DLD1 (cell line): ENCODE data around the gene SFT2D2.

Experiments used
- in situ Hi-C: cut with HindIII; loops from 2 replicates; pipeline ENCODE4 v1.10.0; 2017; ENCODE audit warnings: low sequenced_read_pairs

Gene SFT2D2

GRCh38 chr1:168263130-168263529 lies 37.3 kb downstream of the SFT2D2 start:
- in situ Hi-C loops: no loop called here

- in situ Hi-C loops: no loop called here
Measured at GRCh38 chr1:168264296-168264695, 38.5 kb downstream of the SFT2D2 start.

GRCh38 chr1:168265596-168265995 lies 39.8 kb downstream of the SFT2D2 start:
- in situ Hi-C loops: no loop called here

GRCh38 chr1:168266644-168267186 lies 40.9 kb downstream of the SFT2D2 start:
- in situ Hi-C loops: no loop called here

GRCh38 chr1:168271636-168272035 lies 45.8 kb downstream of the SFT2D2 start:
- in situ Hi-C loops: no loop called here

GRCh38 chr1:168273575-168273974 lies 47.8 kb downstream of the SFT2D2 start:
- in situ Hi-C loops: no loop called here

GRCh38 chr1:168279253-168279652 lies 53.4 kb downstream of the SFT2D2 start:
- in situ Hi-C loops: no loop called here

GRCh38 chr1:168280296-168280927 lies 54.6 kb downstream of the SFT2D2 start, which contains the start of gene TBX19:
TBX19 (plus strand) TSS chr1:168280877; CDS start chr1:168281091, 214 bp downstream.
- in situ Hi-C loops: no loop called here

- in situ Hi-C loops: no loop called here
Measured at GRCh38 chr1:168281603-168282325, 56.0 kb downstream of the SFT2D2 start.

GRCh38 chr1:168285521-168285790 lies 59.7 kb downstream of the SFT2D2 start:
- in situ Hi-C loops: no loop called here

- in situ Hi-C loops: no loop called here
Measured at GRCh38 chr1:168285971-168286927, 60.4 kb downstream of the SFT2D2 start.

- in situ Hi-C loops: no loop called here
Measured at GRCh38 chr1:168287237-168287664, 61.4 kb downstream of the SFT2D2 start.

- in situ Hi-C loops: no loop called here
Measured at GRCh38 chr1:168288311-168289052, 62.7 kb downstream of the SFT2D2 start.

- in situ Hi-C loops: no loop called here
Measured at GRCh38 chr1:168291222-168291837, 65.5 kb downstream of the SFT2D2 start.

- in situ Hi-C loops: no loop called here
Measured at GRCh38 chr1:168293356-168293755, 67.6 kb downstream of the SFT2D2 start.

GRCh38 chr1:168295411-168296114 lies 69.8 kb downstream of the SFT2D2 start:
- in situ Hi-C loops: no loop called here

- in situ Hi-C loops: no loop called here
Measured at GRCh38 chr1:168297019-168297730, 71.4 kb downstream of the SFT2D2 start.

- in situ Hi-C loops: no loop called here
Measured at GRCh38 chr1:168298446-168298845, 72.6 kb downstream of the SFT2D2 start.

GRCh38 chr1:168300626-168301025 lies 74.8 kb downstream of the SFT2D2 start:
- in situ Hi-C loops: no loop called here
